ENCODE measurements around the gene ETV6.
"Not testable (repeated sequence)": the region's sequence is repeated elsewhere in the genome, so short reads cannot be mapped to it uniquely, and the experiment has no call there.

ETV6 gene

DNA sequence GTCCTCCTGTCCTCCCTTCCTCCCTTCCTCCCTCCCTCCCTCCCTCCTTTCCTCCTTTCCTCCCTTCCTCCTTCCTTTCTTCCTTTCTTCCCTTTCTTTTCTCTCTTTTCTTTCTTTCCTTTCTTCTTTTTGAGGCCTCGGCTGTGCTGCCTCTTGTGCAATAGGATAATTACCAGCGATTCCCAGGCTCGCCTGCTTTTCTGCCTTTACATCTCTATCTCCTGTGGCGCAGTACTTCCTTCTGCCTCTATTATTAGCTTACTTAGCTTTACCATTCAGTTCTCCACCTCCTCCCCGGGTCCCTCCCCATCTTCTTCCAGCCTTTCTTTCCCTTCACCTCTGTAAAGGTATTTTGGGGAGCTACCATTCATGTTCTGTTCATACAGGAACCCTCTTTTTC is 19.9 kb downstream of the ETV6 start:
- no peak overlapping the region for H3K27ac Mint-ChIP-seq
- H3K36me3 Mint-ChIP-seq (ENCODE audit: low read depth): peaks cover 19% of the 10 kb centered on the region
- H3K27me3 Mint-ChIP-seq: no peaks in the 10 kb centered on the region
- peaks cover 76% of the 10 kb centered on the region for H3K4me1 Mint-ChIP-seq (ENCODE audit: low read depth)
- H3K9me3 Mint-ChIP-seq: no peaks in the 10 kb centered on the region
- H3K4me3 Mint-ChIP-seq: no peak overlapping the region
- DNase-seq: no peak

DNA sequence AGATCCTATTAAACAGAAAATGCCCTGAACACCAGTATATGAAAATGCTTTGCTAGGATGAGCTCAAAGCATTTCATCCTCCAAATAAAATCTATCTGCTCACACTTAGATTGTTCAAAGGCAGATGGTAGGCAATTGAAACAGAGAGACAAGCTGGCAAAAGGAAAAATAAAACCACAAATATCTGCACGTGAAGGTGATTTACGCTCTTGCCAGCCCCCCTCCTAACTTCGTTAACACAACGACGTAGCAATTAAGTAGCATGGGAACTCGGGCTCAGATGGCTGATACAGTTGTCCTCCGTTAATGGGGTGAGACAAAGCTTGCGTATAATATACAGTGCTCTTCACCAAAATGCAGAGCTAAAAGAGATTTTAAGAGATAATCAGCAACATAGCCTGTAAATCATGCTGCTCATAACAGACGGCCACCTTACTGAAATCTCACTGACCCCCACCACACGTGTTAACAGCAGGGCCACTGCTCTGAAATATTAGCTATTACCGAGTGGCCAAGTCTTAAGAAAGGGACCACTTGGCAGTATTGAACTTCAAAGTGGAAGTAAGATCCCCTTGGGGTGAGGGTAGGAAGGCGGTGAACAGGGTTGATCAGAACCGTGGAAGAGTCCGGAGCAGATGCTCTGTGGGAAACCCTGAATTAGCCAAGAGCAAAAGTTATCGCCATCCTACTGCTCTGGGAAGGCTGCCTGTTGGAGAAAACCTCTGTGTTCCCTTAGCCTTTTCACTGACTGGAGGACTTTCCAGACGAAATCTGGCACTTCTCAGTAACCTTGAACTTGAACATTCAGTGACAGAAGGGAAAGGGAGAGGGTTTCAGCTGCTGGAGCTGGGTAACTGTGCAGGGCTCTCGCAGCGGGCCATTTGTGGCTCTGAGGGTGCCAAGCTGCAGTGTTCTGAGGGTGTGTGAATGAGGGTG is 23.1 kb downstream of the ETV6 start:
- peaks cover 71% of the 10 kb centered on the region for H3K4me1 Mint-ChIP-seq (ENCODE audit: low read depth)
- H3K27me3 Mint-ChIP-seq: no peaks in the 10 kb centered on the region
- H3K4me3 Mint-ChIP-seq: no peak overlapping the region
- H3K9me3 Mint-ChIP-seq: no peaks in the 10 kb centered on the region
- H3K36me3 Mint-ChIP-seq (ENCODE audit: low read depth): peaks cover 13% of the 10 kb centered on the region
- no peak for DNase-seq
- no peak overlapping the region for H3K27ac Mint-ChIP-seq

DNA sequence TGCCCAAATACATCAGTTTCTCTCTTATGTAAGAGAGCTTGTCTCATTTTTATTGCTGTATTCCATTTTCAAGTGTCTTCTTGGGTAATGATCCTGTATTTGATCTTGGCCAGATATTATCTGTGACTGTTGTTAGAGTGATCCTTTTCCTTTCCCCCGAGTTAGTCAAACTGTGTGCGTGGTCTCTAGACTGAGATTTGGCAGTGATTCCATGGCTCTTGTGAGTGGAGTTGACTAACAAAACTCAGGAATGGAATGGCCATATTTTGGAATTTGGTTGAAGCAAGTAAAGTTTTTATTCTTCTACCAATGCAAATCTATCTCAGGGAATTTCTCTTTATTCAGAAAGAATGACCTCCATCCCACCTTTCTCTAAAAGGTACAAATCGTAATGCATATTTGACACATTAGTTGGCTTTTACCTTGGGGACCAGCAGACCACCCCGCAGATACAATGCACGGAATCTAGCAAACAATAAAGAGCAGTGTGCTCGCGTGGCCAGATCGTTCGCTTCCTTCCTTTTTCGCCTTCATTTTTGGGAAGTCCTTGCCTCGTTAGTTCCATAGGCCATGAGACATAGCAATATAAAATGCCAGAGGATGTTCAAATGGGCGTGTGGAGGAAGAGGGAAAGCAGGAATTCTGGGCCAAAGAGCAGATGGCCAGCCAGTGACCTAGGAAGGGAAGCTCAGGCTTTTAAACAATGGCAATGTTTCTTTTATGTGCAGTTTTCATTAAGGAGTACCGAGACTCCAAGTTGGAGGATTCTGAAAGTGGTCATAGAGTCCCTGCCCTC is 24.4 kb downstream of the ETV6 start:
- no peak for DNase-seq
- Mint-ChIP-seq H3K4me1 (ENCODE audit: low read depth) (peaks cover 64% of the 10 kb centered on the region), H3K27me3 (no peaks in the 10 kb centered on the region), H3K27ac (no peak overlapping the region), H3K4me3 (no peak overlapping the region), H3K36me3 (ENCODE audit: low read depth) (peaks cover 17% of the 10 kb centered on the region), H3K9me3 (no peaks in the 10 kb centered on the region)

DNA sequence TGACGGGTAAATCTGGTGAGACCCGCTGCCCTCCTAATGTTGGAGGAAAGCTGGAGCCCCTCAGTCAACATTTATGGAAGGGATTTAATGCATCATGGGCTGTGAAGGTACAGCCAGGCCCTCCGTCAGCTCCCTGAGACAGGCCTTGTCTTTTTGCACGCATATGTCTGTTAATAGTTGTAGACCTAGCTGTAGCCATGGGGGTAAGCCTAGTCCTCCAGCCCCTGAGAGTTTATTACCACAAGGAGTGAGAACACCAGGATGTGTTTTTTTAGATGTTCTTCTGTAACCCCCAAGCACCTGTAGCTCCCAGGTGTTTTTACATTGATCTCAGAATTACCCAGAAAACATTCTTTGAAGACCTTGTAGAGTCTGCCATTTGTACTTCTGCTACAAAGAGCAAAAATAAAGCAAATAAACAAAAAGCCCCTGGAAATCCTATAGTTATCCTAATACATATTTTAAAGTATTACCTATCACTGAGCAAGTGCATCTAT is 25.5 kb downstream of the ETV6 start:
- H3K4me3 Mint-ChIP-seq: no peak overlapping the region
- no peak for DNase-seq
- H3K9me3 Mint-ChIP-seq: no peaks in the 10 kb centered on the region
- no peaks in the 10 kb centered on the region for H3K27me3 Mint-ChIP-seq
- no peak overlapping the region for H3K27ac Mint-ChIP-seq
- peaks cover 18% of the 10 kb centered on the region for H3K36me3 Mint-ChIP-seq (ENCODE audit: low read depth)
- peaks cover 68% of the 10 kb centered on the region for H3K4me1 Mint-ChIP-seq (ENCODE audit: low read depth)

DNA sequence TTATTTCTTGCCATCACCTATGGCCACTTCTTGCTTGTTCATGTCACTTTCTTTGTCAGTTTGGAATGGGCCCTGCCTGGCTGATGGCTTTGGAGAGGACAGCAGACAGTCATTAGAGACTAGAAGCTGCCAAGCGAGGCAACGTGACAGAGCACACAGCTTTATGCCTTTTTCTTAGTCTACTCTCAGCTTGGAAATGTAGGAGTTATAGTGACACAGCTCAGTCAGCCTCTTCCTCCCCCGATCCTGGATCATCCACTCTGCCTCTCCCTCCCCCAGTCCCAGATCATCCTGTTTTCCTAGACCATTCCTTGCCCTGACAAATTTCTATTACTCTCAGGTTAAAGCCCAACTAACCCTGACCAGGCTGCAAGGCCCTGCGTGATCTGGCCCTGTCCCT is 26.6 kb downstream of the ETV6 start:
- Mint-ChIP-seq H3K9me3 (no peaks in the 10 kb centered on the region), H3K4me1 (ENCODE audit: low read depth) (peaks cover 69% of the 10 kb centered on the region), H3K27ac (no peak overlapping the region), H3K4me3 (no peak overlapping the region), H3K36me3 (ENCODE audit: low read depth) (peaks cover 17% of the 10 kb centered on the region), H3K27me3 (no peaks in the 10 kb centered on the region)
- DNase-seq: no peak

DNA sequence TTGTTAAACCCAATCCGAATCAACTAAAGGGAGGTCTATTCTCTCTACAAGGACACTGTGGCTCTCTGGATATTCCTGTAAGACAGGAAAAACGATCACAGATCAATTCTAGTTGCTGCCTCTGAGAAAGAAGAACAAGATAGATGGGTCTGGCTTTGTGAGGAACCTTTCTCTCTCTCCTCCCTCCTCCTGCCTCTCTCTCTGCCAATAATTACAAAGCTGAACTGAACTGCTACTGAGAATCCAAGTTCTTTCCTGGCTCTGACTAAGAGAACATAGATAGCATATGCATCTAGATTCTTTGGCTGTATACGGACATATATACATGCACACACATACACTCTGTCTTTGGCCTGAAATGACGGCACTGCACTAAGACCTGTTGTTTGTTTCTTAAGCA is 27.6 kb downstream of the ETV6 start:
- Mint-ChIP-seq H3K4me3 (no peak overlapping the region), H3K9me3 (peaks cover 3% of the 10 kb centered on the region), H3K27me3 (no peaks in the 10 kb centered on the region), H3K36me3 (ENCODE audit: low read depth) (peaks cover 22% of the 10 kb centered on the region), H3K27ac (no peak overlapping the region), H3K4me1 (ENCODE audit: low read depth) (peaks cover 66% of the 10 kb centered on the region)
- no peak for DNase-seq

DNA sequence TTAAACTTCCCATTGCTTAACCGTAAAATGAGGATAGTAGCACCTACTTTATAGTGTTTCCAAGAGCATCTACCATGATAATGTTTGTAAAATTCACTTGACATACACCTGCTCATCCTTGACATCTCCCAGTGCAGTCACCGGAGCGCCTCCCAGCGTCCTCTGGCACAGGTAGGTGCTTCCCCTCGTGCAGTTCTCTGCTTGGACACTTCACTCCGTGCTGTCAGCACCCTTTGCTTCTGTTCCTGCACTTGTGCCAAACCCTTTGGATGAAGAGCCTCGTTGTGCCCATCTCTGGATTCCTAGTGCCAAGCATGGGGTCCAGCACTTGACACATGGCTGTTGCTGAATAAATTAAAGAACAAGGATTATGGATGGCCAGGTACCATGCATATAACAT is 28.3 kb downstream of the ETV6 start:
- Mint-ChIP-seq H3K27me3 (no peaks in the 10 kb centered on the region), H3K9me3 (peaks cover 3% of the 10 kb centered on the region), H3K36me3 (ENCODE audit: low read depth) (peaks cover 27% of the 10 kb centered on the region), H3K4me3 (no peak overlapping the region), H3K4me1 (ENCODE audit: low read depth) (peaks cover 66% of the 10 kb centered on the region), H3K27ac (no peak overlapping the region)
- DNase-seq: no peak

DNA sequence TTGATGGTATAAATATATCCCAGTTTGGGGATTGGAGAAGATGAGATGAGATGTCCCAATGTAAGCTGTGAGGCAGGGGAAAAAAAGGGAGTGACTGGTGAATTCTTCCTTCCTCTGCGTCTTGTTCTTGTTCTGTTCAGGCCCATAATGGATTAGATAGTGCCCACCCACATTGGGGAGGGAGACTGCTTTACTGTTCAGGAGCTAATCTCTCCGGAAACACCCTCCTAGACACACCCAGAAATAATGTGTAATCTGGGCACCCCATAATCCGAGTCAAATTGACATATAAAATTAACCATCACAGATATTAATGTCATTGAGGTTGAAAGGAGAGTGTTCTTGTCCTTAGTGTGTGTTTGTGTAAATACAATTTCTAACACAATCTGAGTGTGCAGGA is 29.3 kb downstream of the ETV6 start:
- H3K27ac Mint-ChIP-seq: no peak overlapping the region
- no peaks in the 10 kb centered on the region for H3K27me3 Mint-ChIP-seq
- peaks cover 29% of the 10 kb centered on the region for H3K36me3 Mint-ChIP-seq (ENCODE audit: low read depth)
- H3K4me1 Mint-ChIP-seq (ENCODE audit: low read depth): peaks cover 66% of the 10 kb centered on the region
- no peak for DNase-seq
- H3K4me3 Mint-ChIP-seq: no peak overlapping the region
- H3K9me3 Mint-ChIP-seq: peaks cover 3% of the 10 kb centered on the region

DNA sequence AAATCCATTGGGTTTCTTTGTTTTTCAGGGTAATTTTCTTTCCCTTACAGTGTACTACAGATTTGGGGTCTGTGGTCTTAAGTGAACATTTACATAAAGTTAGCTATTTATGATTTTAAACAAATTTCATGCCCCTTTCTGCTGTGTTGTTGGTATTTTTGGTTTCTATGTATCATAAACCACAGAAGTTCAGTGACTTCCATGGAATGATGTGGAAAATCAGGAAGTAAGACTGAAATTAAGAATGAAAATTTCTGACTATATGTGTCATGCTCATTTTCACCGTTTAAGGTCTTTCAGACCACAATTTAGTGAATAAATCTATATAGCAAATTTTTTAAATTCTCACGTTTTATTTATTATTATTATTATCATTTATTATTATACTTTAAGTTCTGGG is 31.7 kb downstream of the ETV6 start:
- Mint-ChIP-seq H3K27ac (no peak overlapping the region), H3K4me1 (ENCODE audit: low read depth) (peaks cover 64% of the 10 kb centered on the region), H3K9me3 (peaks cover 3% of the 10 kb centered on the region), H3K36me3 (ENCODE audit: low read depth) (peaks cover 30% of the 10 kb centered on the region), H3K4me3 (no peak overlapping the region), H3K27me3 (no peaks in the 10 kb centered on the region)
- DNase-seq: no peak

DNA sequence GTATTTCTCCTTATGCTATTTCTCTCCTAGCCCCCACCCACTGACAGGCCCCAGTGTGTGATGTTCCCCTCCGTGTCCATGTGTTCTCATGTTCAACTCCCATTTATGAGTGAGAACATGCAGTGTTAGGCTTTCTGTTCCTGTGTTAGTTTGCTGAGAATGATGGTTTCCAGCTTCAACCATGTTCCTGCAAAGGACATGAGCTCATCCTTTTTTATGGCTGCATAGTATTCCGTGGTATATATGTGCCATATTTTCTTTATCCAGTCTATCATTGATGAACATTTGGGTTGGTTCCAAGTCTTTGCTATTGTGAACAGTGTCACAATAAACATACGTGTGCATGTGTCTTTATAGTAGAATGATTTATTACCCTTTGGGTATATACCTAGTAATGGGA is 32.2 kb downstream of the ETV6 start:
- H3K4me3 Mint-ChIP-seq, DNase-seq, H3K9me3 Mint-ChIP-seq, H3K27me3 Mint-ChIP-seq, H3K27ac Mint-ChIP-seq: not testable (repeated sequence)
- Mint-ChIP-seq H3K4me1 (ENCODE audit: low read depth) (peaks cover 60% of the 10 kb centered on the region), H3K36me3 (ENCODE audit: low read depth) (peaks cover 30% of the 10 kb centered on the region)

DNA sequence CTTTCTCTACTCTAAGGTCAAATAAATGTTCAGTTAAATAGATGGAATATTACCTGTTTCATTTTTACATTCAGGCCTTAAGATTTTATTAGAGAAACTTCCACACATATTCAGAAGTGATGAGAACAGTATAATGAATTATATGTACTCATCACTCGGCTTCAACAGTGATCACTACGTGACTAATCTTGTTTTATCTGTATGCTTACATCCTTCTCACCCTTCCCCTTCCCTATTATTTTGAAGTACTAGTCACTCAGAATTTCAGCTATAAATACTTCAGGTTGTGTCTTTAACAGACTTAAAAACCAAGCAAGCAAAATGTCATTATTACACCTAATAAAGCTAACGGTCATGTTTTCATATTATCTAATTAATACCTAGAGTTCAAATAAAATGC is 34.9 kb downstream of the ETV6 start:
- peaks cover 16% of the 10 kb centered on the region for H3K36me3 Mint-ChIP-seq (ENCODE audit: low read depth)
- H3K27ac Mint-ChIP-seq: no peak overlapping the region

DNA sequence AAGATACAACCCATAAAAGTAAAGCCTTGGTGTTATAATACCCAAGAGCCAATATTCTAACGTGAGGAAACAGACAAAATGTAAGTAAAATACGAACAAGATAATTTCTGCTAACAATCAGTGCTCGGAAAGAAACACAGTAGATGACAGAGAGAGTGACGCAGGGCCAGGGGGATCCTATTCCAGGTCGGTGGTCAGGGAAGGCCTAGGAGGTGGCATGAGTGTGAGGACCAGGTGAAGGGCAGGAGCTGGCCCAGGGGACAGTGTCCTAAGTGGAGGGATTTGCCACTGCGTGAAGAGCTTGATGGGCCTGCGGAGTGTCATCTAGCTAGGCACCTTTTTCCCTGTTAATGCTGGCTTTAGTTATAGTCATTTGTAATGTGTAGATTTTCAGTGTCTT is 35.3 kb downstream of the ETV6 start:
- H3K27ac Mint-ChIP-seq: no peak overlapping the region
- peaks cover 3% of the 10 kb centered on the region for H3K9me3 Mint-ChIP-seq
- no peak for DNase-seq
- H3K36me3 Mint-ChIP-seq (ENCODE audit: low read depth): peaks cover 14% of the 10 kb centered on the region
- H3K27me3 Mint-ChIP-seq: no peaks in the 10 kb centered on the region
- peaks cover 62% of the 10 kb centered on the region for H3K4me1 Mint-ChIP-seq (ENCODE audit: low read depth)
- no peak overlapping the region for H3K4me3 Mint-ChIP-seq

More for the DNA sequence above, 34.9 kb downstream of the ETV6 start:
- no peak overlapping the region for H3K4me3 Mint-ChIP-seq
- peaks cover 65% of the 10 kb centered on the region for H3K4me1 Mint-ChIP-seq (ENCODE audit: low read depth)
- no peak for DNase-seq
- H3K9me3 Mint-ChIP-seq: peaks cover 3% of the 10 kb centered on the region
- no peaks in the 10 kb centered on the region for H3K27me3 Mint-ChIP-seq

DNA sequence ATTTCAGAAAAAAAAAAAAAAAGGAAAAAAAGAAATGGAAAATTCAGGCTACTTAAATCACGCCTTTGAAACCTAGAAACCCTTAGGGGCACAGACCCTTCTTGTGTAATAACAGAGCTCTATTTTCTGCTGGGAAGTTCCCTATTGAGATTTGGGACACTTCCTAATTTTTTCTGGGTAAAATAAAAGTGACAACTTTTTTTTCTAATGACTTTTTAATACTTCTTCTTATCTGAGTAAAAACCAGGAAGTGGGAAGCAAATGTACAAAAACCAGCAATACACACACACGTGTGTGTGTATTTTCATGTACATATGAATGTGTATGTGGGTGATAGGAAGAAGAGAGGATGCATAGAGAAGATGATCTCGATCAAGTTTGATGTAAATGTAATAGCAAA is 35.8 kb downstream of the ETV6 start:
- no peak for DNase-seq
- H3K9me3 Mint-ChIP-seq: peaks cover 3% of the 10 kb centered on the region

DNA sequence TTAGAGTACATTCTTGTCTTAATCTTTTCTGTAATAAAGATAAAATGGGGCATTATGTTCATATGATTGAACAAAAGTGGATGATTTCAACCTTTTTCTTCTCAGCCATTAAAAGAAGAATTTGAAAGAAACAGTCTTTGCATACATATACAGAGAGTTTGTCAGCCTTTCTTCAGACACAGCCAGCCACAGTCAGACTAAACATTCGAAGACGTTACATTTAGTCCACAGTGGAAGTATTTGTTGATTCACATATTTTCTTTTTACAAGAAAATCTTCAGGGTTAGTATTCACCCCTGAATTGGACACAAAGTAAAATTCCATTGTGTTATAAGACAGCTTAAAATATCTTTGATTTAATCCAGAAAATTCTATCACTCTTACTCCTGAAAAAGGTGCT is 36.2 kb downstream of the ETV6 start:
- peaks cover 3% of the 10 kb centered on the region for H3K9me3 Mint-ChIP-seq
- peaks cover 20% of the 10 kb centered on the region for H3K36me3 Mint-ChIP-seq (ENCODE audit: low read depth)
- H3K27ac Mint-ChIP-seq: no peak overlapping the region
- H3K27me3 Mint-ChIP-seq: no peaks in the 10 kb centered on the region
- H3K4me3 Mint-ChIP-seq: no peak overlapping the region
- DNase-seq: no peak
- H3K4me1 Mint-ChIP-seq (ENCODE audit: low read depth): peaks cover 62% of the 10 kb centered on the region

More for the DNA sequence above, 35.8 kb downstream of the ETV6 start:
- peaks cover 64% of the 10 kb centered on the region for H3K4me1 Mint-ChIP-seq (ENCODE audit: low read depth)
- peaks cover 19% of the 10 kb centered on the region for H3K36me3 Mint-ChIP-seq (ENCODE audit: low read depth)
- H3K27me3 Mint-ChIP-seq: no peaks in the 10 kb centered on the region
- H3K4me3 Mint-ChIP-seq: no peak overlapping the region
- no peak overlapping the region for H3K27ac Mint-ChIP-seq

DNA sequence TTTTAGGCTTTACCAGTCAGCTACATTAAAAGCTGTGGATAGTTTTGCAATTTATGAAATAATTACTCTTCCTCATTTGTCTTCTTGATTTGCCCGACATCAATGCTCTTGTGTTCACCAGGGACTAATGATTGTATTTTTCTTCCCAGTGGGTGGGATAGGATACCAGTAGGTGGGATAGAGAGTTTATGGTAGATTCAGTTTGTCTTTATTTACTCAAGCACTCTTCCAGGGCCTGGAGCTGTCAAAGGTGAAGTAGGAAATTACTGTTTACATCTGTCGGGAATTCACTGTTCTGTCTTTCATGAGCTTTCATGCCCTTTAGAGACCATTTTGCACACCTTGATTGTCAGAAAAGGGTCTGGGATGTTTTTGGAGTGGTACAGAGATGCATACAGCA is 36.6 kb downstream of the ETV6 start:
- H3K4me1 Mint-ChIP-seq (ENCODE audit: low read depth): peaks cover 63% of the 10 kb centered on the region
- no peak for DNase-seq
- peaks cover 3% of the 10 kb centered on the region for H3K9me3 Mint-ChIP-seq
- no peaks in the 10 kb centered on the region for H3K27me3 Mint-ChIP-seq
- H3K4me3 Mint-ChIP-seq: no peak overlapping the region
- peaks cover 23% of the 10 kb centered on the region for H3K36me3 Mint-ChIP-seq (ENCODE audit: low read depth)
- H3K27ac Mint-ChIP-seq: no peak overlapping the region
